ENCODE results near the gene ARHGEF25.
"Not testable (repeated sequence)": the region's sequence is repeated elsewhere in the genome, so short reads cannot be mapped to it uniquely, and the experiment has no call there.

DNA sequence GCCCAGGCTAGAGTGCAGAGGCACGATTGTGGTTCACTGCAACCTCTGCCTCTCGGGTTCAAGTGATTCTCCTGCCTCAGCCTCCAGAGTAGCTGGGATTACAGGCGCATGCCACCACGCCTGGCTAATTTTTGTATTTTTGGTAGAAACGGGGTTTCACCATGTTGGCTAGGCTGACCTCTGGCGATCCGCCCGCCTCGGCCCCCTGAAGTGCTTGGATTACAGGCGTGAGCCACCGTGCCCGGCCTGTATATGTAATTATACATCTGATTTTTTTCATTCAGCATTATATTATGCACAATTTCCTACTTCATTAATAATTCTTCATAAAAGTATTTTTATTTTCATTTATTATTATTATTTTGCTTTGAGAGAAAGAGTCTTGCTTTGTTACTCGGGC lies 40.8 kb upstream of the ARHGEF25 start:
- TF ChIP-seq ESRRA (CRISPR knock-in tag; IDR thresholded peaks at IDR 0.05; ENCODE audit: low read depth); TCF7L2 (IDR thresholded peaks at IDR 0.05; ENCODE audit: low read depth, low read length); RAD21 (CRISPR knock-in tag; IDR thresholded peaks at IDR 0.05): not testable (repeated sequence)
- TF ChIP-seq, protein P1, sequence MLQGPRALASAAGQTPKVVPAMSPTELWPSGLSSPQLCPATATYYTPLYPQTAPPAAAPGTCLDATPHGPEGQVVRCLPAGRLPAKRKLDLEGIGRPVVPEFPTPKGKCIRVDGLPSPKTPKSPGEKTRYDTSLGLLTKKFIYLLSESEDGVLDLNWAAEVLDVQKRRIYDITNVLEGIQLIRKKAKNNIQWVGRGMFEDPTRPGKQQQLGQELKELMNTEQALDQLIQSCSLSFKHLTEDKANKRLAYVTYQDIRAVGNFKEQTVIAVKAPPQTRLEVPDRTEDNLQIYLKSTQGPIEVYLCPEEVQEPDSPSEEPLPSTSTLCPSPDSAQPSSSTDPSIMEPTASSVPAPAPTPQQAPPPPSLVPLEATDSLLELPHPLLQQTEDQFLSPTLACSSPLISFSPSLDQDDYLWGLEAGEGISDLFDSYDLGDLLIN (CRISPR knock-in tag; IDR thresholded peaks at IDR 0.05; ENCODE audit: borderline replicate concordance): not testable (repeated sequence)
